Tongue (tissue), 2 donors: ENCODE results near the gene SMIM30. TPM values are rescaled to one million over a fixed set of nuclear protein-coding genes. Genes with fewer than 3 reads are reported as not detected.

ENCODE experiments used
- DNase-seq: peaks from one replicate; pipeline ENCODE4 v3.0.0-alpha.2; 2015
- total RNA-seq: library from RNA; depleted of rRNA; stranded (reverse); fragments of >200 nt; gene quantifications from one replicate; pipeline ENCODE4 v1.2.3, GENCODE V29; 2014

The SMIM30 gene
- total RNA-seq, 1 donor from 2014 or later = 65.2 TPM

GRCh38 chr7:113100121-113100603 lies 18.2 kb downstream of the SMIM30 start:
- peak; percentile 80 for DNase-seq

GRCh38 chr7:113099284-113099919 lies 19.0 kb downstream of the SMIM30 start:
- peak; percentile 51 for DNase-seq

- no peak for DNase-seq
Observed at GRCh38 chr7:113094517-113095249, 23.7 kb downstream of the SMIM30 start.

GRCh38 chr7:113093561-113093960 lies 24.8 kb downstream of the SMIM30 start:
- no peak for DNase-seq

GRCh38 chr7:113092762-113093161 lies 25.6 kb downstream of the SMIM30 start:
- no peak for DNase-seq

GRCh38 chr7:113087071-113087998 lies 31.0 kb downstream of the SMIM30 start:
- peak; percentile 81 for DNase-seq

GRCh38 chr7:113086431-113086888 lies 31.9 kb downstream of the SMIM30 start, which contains the start of gene GPR85:
Gene GPR85, minus strand, starts transcription at chr7:113086827. Its CDS starts 2,106 bp downstream, at chr7:113084721.
- DNase-seq = peak; percentile 88

GRCh38 chr7:113085781-113086390 lies 32.5 kb downstream of the SMIM30 start:
- peak; percentile 29 for DNase-seq

GRCh38 chr7:113084496-113085172 lies 33.7 kb downstream of the SMIM30 start:
- no peak for DNase-seq

GRCh38 chr7:113083816-113084495 lies 34.4 kb downstream of the SMIM30 start:
- no peak for DNase-seq

GRCh38 chr7:113083132-113083815 lies 35.1 kb downstream of the SMIM30 start:
- peak; percentile 76 for DNase-seq

GRCh38 chr7:113078331-113078730 lies 40.0 kb downstream of the SMIM30 start:
- DNase-seq = no peak

- no peak for DNase-seq
Observed at GRCh38 chr7:113076703-113077102, 41.7 kb downstream of the SMIM30 start.

- no peak for DNase-seq
Observed at GRCh38 chr7:113071465-113071864, 46.9 kb downstream of the SMIM30 start.

Other genes with a start within 250 kb of the SMIM30 start
- gene GPR85, start 31.7 kb downstream of the SMIM30 start, total RNA-seq = 1.2 TPM